VCaP (cell line): ENCODE data around the gene KCNK6.

Source experiments
- H3K27ac ChIP-seq: fragments of 450-650 bp; 2 replicates; pipeline ENCODE4 v1.5.1; 2017
- CTCF ChIP-seq: fragments of 450-650 bp; conservative IDR thresholded peaks from 2 replicates; pipeline ENCODE4 v1.5.1; 2017; ENCODE audit warnings: mild to moderate bottlenecking, moderate library complexity

KCNK6 gene

GRCh38 chr19:38288123-38288855 is 31.4 kb upstream of the KCNK6 start:
- H3K27ac ChIP-seq = peak overlapping the region; percentile 98
- TF ChIP-seq CTCF = no peak

DNA sequence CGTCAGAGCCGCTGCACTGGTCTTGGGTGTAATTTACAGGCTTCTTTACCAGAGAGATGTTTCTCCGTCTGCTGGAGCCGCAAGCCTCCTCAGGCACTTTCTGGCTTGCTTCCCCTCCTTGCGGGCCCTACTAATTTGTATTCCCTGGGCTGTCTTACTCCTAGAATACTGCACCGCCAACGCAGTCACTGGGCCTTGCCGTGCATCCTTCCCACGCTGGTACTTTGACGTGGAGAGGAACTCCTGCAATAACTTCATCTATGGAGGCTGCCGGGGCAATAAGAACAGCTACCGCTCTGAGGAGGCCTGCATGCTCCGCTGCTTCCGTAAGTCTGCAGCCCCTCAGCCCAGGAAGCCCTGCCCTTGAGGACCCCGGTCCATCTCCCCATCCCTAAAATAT is 29.7 kb upstream of the KCNK6 start:
- TF ChIP-seq CTCF = no peak
- peak overlapping the region; percentile 98 for H3K27ac ChIP-seq

GRCh38 chr19:38290631-38291147 is 29.0 kb upstream of the KCNK6 start:
- TF ChIP-seq CTCF = no peak
- H3K27ac ChIP-seq = peak overlapping the region; percentile 98

GRCh38 chr19:38291855-38292254 is 27.8 kb upstream of the KCNK6 start:
- H3K27ac ChIP-seq = peak overlapping the region; percentile 98
- no peak for TF ChIP-seq CTCF

DNA sequence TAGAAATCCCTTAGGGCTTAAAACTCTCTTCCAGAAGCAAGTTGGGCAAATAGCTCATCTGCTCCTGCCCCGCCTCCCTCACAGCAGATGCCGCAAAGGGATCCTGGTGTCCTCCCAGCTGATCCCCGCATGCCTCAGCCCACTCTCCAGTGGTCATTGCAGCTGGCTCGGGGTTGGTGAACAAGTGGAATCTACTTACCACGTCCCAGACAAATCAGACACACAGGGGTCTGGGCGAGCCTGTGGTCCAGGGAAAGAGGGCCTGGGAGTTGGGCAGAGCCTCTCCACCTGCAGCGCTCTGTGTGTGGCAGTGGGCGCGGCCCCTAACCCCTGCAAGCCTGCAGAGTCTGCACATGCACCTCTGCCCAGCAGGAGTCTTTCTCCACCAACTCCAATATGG is 26.4 kb upstream of the KCNK6 start:
- no peak for TF ChIP-seq CTCF
- H3K27ac ChIP-seq = peak overlapping the region; percentile 98; the same call in 1 of the 2 replicates

- no peak for TF ChIP-seq CTCF
- peak overlapping the region; percentile 9; the same call in 1 of the 2 replicates for H3K27ac ChIP-seq
Observed at GRCh38 chr19:38294090-38294489, 25.6 kb upstream of the KCNK6 start.

DNA sequence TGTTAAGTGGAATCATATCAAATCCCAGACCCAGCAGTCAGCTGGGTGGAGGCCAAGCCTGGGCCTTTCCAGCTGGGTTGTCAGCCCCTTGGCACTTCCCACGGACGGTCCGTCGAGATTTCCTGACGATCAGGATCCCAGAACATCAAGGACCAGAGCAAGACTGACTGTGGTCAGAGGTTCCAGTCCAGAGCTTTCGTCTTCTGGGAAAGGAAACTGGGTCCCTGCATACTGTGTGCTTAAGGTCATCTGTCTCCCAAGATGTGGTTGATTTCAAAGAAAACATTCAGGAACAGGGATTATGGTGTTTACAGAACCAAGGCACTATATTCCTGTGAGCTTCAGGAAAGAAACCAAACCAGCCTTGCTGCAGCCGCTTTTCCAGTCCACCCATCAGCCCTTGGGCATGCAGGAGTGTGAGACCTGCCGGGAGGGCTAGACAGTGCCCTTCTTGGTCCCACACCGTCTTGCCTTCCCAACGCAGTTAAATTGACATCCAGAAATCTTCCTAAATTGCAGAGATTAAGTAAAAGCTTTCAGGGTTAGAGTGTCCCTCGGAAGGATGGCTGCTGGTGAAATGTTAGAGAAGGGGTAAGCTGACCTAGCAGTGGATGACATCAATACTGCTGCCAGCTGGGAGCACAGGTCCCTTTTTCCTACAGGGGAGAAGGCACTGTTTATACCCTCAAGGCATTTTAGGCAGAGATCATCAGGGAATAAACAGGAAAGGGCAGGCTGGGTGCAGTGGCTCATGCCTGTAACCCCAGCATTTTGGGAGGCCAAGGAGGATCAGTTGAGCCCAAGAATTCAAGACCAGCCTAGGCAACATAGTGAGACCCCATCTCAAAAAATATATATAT is 20.6 kb upstream of the KCNK6 start:
- H3K27ac ChIP-seq = peak overlapping the region; percentile 91
- no peak for TF ChIP-seq CTCF
